ENCODE results near the gene ADAM22.

The ADAM22 gene

DNA sequence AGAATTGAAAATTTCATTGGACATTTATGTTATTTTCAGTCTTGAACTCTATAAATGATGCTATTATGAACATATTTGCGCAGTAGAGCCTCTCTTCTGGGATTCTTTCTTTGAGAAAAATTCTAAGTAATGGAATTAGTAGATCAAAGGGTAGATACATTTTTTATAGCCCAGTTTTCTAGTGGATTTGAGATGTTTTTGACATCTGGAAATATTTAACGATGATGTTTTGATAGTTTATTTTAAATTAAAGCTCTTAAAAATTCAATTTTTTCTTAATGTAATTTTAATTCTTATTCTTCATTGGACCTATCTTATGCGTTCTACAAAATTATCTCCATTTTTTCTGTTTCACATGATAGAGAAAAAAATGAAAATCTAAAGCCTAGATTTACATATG, 103.0 kb downstream of the ADAM22 start:
- DNase-seq (ENCODE audit: low read depth in 3 of 3) = no peak

DNA sequence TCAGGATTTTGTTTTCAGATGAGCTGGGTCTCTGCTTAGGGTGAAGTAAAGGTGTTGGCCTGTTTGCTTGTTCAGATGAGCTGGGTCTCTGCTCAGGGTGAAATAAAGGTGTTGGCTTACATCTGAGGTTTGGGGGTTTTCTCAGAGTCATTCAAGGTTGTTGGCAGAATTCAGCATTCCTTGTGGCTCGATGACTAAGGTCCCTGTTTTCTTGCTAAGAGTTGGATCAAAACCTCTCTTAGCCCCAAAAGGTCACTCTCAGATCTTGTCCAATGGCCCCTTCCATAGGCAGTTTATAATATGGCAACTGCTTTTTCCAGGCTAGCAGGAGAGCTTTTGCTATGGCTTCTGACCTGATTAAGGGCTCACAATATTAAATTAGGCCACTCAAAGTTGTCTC, 106.6 kb downstream of the ADAM22 start:
- DNase-seq (ENCODE audit: low read depth in 3 of 3) = no peak

- no peak for DNase-seq (ENCODE audit: low read depth in 3 of 3)
These were observed 107.5 kb downstream of the ADAM22 start for GRCh38 chr7:88041583-88041982.

DNA sequence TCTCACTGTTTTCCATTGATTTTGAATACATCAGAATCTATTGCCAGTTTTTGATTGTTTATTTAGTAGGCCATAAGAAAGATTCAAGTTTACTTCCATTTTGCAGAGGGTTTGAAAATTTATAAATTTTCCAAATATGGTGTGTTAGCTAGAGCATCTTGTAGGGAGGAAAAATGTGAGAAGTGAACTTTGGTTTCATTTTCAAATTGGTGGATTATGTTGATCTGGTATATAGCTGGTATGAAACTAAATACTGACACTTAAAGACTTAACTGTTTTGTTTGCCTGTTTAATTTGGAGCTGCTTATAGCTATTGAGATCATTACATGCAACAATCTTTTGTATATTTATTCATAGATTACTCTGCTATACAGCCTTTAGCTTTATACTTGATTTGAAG, 108.1 kb downstream of the ADAM22 start:
- no peak for DNase-seq (ENCODE audit: low read depth in 3 of 3)

DNA sequence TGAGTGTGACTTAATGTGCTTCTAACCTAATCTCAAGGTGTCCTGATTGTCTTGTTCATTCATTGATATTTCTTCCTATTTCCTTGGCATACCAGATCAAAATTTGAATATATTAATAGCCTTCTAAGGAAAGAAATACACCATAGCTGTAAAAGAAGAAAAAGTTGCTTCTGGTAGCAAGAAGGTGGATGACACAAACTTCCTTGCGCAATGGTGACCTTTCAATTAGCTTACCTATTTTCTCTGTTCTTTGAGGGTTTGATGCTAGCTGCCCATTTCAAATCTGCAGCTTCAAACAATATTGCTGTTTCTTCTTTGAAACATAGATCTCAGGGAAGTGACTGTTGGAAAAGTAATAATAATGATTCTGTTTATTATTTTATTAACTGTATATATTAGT, 108.8 kb downstream of the ADAM22 start:
- no peak for DNase-seq (ENCODE audit: low read depth in 3 of 3)

DNA sequence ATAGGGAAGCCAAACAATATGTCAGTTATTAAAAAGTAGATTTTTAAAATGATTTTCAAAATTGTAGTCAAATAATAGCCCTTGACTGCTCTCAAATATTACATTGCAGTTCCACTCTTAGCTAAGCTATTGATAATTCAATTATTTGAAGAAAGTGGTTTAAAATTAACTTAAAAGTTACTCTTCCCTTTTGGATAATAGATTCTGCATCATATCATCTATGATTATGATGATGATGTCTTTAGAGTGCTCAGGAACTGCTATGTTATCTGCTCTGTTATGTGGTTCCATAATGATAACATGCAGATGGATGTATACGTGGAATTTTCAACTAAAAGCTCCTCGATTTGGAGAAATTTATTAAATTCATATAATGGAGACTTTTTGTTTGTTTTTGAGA, 110.0 kb downstream of the ADAM22 start:
- no peak for DNase-seq (ENCODE audit: low read depth in 3 of 3)

GRCh38 chr7:88046839-88047573, 113.0 kb downstream of the ADAM22 start:
- no peak for DNase-seq (ENCODE audit: low read depth in 3 of 3)

DNA sequence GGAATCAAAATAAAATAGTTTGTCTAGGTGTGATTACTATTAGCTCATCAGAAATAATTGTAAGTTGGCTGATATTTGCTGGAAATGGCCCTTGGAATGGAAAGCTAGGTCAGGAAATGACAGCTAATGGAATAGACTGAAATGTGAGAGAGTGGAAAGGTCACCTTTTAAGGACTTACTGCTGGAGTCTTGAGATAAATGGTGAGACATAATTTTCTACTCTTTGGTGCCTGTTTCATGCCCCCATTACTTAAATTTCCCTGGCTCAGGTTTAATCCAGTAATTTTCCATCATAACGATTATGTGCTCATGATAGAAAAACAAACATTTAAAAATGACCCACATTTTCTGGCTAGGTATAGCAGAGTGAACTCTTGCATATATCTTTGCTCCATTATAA, 123.6 kb downstream of the ADAM22 start:
- no peak for DNase-seq (ENCODE audit: low read depth in 3 of 3)

DNA sequence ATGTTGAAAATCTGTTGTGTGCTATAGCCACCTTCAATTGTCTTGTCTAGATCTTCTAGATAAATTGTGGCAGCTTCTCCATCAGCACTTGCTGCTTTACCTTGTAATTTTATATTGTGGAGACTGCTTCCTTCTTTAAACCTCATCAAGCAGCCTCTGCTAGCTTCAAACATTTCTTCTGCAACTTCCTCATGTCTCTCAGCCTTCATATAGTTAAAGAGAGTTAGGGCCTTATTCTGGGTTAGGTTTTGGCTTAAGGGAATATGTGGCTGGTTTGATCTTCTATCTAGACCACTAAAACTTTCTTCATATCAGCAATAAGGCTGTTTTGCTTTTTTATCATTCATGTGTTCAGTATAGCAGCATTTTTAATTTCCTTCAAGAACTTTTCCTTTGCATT, 128.2 kb downstream of the ADAM22 start:
- DNase-seq (ENCODE audit: low read depth in 3 of 3) = no peak

GRCh38 chr7:88069093-88069492, 135.0 kb downstream of the ADAM22 start:
- no peak for DNase-seq (ENCODE audit: low read depth in 3 of 3)

DNA sequence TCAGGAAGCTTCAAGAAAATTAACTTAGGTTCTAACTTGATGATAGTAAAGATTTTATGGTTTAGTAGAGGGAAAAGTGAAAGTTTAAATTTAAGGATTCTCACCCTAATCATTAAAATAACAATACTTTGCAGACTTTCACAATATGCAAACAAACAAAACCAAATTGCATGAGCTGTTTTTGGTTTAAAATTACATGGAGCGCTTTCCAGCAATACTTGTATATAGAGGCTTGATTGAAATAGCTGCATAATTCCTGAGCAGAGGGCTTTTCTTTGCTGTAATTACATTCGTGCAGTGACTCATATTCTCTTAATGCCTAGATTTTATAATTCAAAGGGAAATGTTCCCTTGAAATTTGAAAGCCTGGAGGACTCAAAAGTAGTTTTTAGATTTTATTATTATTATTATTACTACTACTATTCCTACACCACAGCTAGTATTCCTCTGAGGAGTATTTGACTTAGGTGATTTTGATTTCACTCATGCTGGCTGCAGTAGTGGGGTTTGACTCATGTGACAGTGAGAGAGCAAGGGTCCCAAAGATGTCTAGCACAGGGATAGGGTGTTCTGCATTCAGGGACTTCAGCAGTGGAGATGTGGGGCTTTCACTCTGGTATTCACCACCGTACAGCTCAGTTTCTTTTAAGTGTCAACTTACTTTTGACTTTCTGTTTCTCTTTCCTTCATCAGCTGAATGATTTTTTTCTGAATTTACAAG, 138.1 kb downstream of the ADAM22 start:
- DNase-seq (ENCODE audit: low read depth in 3 of 3) = no peak

DNA sequence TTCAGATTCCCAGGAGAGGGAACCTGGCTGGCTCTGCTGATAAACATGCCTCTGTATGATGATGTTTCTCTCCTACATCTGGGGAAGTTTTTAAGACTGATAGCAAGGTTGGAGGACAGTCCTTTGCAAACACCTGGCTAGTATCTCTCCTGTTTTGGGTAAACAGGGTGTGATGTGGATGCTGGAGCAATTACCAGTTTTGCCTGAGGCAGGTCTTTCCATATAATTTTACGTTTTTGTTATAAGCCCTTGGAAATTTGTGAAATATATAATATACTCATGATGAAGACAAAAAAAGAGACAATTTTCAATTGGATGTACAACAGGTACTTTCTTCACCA, 138.6 kb downstream of the ADAM22 start:
- DNase-seq (ENCODE audit: low read depth in 3 of 3) = no peak

- DNase-seq (ENCODE audit: low read depth in 3 of 3) = no peak
These were observed 139.6 kb downstream of the ADAM22 start for GRCh38 chr7:88073626-88074025.

DNA sequence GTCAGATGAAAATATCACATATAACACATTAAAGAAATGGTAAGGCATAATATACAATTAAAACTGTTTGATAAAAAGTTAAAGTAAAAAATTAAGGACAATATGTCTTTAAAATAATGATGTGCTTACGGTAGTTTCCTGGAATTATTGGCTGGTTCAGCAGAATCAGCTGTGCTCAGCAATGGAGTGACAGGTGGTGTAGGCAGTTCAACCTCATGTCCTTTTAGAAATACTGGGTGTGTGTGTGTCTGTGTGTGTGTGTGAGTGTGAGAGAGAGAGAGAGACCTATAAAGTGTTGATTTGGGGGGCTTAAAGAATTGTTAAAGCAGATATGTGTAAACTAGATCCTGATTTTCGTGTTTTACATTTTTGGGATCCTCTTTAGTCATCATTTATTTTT, 141.2 kb downstream of the ADAM22 start:
- DNase-seq (ENCODE audit: low read depth in 3 of 3) = no peak

GRCh38 chr7:88083883-88084282, 149.8 kb downstream of the ADAM22 start:
- DNase-seq (ENCODE audit: low read depth in 3 of 3) = no peak

DNA sequence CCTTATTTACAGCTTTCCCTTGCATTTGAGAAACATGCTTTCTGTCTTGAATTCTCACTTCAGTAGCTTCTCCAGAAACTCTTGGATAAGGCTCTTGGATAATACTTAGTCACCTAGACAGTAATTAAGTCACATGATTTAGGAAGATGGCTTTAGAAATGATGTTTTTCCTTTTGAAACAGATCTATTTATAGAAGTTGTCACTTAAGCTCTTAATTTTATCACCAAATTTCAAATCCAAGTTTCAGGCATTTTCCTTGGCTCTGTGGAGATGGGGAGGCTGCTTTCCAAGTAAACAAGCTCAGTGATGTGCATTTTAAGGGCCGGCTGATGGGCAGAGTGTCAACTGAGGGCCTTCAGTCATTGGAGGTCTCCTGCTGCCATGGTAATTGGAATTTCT, 155.5 kb downstream of the ADAM22 start:
- DNase-seq (ENCODE audit: low read depth in 3 of 3) = no peak

DNA sequence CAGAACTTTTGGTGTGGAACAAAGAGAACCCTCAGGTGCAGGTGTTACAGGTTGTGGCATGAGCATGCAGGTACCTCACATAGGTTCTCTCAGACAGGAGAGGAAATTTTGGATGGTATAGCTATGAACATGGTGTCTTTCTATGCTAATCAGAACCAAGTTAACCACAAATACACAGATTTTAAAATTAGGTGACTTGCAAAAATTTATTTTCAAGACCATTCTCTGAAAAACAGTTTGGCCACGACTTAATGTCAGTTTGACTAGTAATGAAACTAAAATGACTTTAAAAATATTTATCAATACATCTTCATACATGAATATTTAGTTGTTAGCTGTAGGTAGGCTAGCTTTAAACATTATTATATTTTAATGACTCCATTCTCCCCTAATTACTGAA, 156.2 kb downstream of the ADAM22 start:
- DNase-seq (ENCODE audit: low read depth in 3 of 3) = no peak

GRCh38 chr7:88090671-88091070, 156.6 kb downstream of the ADAM22 start:
- DNase-seq (ENCODE audit: low read depth in 3 of 3) = no peak

DNA sequence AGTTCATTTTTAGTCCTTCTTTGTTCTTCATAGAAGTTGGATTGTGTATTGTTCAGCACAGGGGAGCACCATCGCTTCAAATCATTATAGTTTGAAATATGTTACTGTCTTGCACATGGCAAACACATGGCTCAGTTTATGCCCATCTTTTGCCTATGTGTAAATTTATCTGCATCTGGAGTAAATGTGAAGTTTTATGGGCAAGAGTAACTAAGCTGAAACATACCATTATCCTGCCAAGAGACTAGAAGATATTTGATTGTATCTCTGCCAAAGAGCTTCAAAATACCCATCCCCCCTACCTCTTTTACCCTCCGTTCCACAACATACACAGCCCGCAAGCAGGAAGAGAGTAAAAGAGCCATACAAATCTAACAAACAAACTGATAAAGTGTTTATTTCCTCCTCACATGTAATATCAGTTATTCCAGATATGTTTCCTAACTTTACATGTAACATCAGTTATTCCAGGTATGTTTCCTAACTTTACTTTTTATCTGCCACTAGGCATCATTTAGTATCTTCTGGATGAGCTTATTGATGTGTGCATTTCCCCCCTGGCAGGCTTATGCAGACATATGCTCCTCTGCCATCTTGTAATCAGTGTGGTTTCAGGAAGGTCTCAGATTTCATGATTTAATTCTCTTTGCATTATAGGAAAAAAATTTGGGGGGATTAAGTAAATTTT, 158.1 kb downstream of the ADAM22 start:
- DNase-seq (ENCODE audit: low read depth in 3 of 3) = no peak

GRCh38 chr7:88092676-88092999, 158.6 kb downstream of the ADAM22 start:
- no peak for DNase-seq (ENCODE audit: low read depth in 3 of 3)

DNA sequence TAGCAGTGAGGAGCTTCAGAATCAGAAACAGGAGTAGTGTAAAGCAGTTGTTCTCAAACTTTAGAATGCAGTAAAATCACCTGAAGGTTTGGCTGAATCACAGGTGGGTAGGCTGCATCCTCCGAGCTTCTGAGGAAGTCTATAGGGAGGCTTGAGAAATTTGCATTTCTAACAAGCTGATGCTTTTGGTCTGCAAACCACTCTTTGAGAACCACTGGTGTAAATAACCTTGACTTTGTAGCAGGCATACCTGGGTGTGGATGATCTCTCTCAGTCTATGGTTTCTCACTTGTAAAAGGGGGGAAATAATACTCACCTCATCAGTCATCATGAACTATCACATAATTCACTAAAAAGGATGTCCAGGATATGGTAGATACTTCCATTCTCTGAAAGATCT, 167.7 kb downstream of the ADAM22 start:
- no peak for DNase-seq (ENCODE audit: low read depth in 3 of 3)

GRCh38 chr7:88102675-88103074, 168.6 kb downstream of the ADAM22 start:
- no peak for DNase-seq (ENCODE audit: low read depth in 3 of 3)

DNA sequence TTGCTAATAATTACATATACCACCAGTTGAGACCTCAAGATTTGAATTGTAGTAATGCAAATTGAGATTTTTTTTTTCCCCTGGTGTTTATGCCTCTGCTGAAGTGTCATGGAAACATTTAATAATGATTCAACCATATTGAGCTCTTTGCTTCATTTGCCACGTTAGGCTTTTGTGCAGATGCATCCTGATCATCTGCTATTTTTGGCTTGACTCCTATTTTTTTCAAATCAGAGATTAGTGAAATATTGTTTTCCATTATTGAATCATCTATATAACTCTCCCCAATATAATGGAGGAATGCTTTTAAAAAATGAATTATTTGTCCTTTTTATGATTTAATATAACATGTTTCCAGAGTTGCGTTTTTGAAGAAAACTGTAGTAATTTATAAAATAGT, 170.7 kb downstream of the ADAM22 start:
- DNase-seq (ENCODE audit: low read depth in 3 of 3) = no peak

Data from stimulated activated CD4-positive, alpha-beta T cell treated with anti-CD3 and anti-CD28 coated beads, TNF-alpha, amount 100 ng/mL, for 4 hours (primary cell).